ENCODE data around the gene GALNT2.

The GALNT2 gene

GRCh38 chr1:230090194-230090711 lies 23.2 kb downstream of the GALNT2 start:
- FAIRE-seq (no peak), DNase-seq (ENCODE audit: low spot score) (peak; percentile 53)

GRCh38 chr1:230091473-230092231 lies 24.6 kb downstream of the GALNT2 start:
- FAIRE-seq (no peak), DNase-seq (ENCODE audit: low spot score) (no peak)

- FAIRE-seq = no peak
Observed at GRCh38 chr1:230094746-230095145, 27.7 kb downstream of the GALNT2 start.

GRCh38 chr1:230095938-230096337 lies 28.9 kb downstream of the GALNT2 start:
- DNase-seq (ENCODE audit: low spot score) = no peak
- FAIRE-seq = no peak

More at GRCh38 chr1:230094746-230095145, 27.7 kb downstream of the GALNT2 start:
- no peak for DNase-seq (ENCODE audit: low spot score)

DNA sequence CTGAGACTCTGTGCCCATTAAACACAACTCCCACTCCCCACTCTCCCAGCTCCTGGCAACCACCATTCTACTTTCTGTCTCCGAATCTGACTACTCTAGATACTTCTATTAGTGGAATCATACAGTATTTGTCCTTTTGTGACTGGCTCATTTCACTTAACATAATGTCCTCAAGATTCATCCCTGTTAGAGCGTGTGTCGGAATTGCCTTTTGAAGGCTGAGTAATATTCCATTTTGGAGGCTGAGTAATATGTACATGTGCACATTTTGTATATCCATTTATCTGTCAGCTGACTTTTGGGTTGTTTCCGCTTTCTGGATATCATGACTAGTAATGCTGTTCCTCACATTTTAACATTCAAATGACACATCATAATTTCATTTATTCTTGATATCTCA lies 30.3 kb downstream of the GALNT2 start:
- FAIRE-seq (no peak), DNase-seq (ENCODE audit: low spot score) (no peak)

DNA sequence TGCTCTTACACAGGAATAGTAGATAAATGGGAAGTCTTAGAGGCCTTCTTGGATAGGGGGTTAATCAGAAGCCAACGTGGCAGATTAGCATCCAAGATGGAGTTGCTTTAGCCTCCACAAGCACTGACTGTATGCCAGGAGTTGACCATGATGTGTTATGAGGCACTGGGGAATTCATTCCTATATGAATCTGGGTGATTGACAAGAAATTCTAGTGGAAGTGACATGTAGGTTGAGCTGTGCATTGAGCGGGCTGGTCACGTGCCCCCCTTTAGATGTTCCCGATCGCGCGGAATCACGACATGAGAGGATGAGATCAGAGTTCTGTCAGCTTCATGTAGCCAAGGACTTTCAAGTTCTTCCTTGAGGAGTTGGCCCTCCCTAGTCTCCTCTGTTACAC lies 31.7 kb downstream of the GALNT2 start:
- DNase-seq (ENCODE audit: low spot score) = no peak
- no peak for FAIRE-seq

DNA sequence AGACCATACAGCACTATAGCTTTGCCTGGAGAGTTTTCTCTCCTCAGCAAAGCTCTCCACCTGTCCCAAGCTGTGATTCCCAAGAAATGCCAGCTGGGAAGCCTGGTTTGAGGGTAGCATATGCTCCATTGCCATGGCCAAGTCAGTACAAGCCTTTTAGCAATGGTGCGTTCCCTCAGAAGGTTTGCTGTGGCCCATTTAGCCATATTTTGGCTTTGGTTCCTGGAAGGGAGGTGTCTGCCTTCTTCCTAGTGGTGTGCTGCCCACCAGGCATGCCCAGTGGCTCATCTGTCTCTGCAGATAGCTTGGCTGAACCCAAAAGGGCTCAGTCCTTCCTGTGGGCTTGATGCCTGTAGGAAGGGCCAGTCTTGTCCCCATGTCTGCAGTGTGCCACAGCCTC lies 32.4 kb downstream of the GALNT2 start:
- no peak for DNase-seq (ENCODE audit: low spot score)
- no peak for FAIRE-seq

GRCh38 chr1:230100932-230101331 lies 33.9 kb downstream of the GALNT2 start:
- FAIRE-seq (no peak), DNase-seq (ENCODE audit: low spot score) (no peak)

DNA sequence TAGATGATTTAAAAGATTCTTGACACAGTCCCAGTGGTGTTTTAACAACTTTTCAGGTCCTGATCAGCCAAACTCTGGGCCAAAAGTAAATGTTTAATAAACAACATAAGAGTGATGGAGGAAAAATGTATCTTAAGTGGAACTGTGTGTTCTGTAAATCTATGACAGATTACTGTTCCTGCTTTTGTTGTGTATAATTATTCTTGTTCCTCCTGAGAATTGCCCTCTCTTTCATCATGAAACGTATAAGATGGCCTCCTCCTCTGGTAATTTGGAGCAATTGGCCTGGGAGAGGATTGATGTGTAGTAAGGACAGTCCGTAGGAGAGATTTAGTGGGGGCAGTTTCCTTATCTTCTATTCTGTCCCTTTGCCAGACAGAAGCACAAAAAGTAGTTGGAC lies 34.5 kb downstream of the GALNT2 start:
- no peak for DNase-seq (ENCODE audit: low spot score)
- no peak for FAIRE-seq

- DNase-seq (ENCODE audit: low spot score) (no peak), FAIRE-seq (no peak)
Observed at GRCh38 chr1:230102046-230102445, 35.0 kb downstream of the GALNT2 start.

DNA sequence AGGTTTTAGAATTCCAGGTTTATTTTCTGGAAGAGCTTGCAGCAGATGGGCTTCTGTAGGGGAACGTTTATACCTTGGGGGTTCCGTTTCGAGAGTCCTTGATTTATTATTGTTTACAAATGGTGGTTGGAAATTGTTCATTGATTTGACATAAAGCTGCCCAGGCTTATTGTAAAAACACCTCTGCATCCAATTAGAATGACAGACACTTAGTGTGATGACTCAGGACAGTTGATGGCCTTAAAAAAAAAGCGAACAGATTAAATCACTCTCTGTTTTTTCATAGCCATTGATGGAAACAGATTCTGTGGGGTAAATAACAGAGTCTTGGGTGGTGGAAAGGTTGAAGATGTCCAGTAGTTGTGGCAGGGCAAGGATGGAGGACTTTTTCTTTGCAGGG lies 35.4 kb downstream of the GALNT2 start:
- no peak for FAIRE-seq
- no peak for DNase-seq (ENCODE audit: low spot score)

DNA sequence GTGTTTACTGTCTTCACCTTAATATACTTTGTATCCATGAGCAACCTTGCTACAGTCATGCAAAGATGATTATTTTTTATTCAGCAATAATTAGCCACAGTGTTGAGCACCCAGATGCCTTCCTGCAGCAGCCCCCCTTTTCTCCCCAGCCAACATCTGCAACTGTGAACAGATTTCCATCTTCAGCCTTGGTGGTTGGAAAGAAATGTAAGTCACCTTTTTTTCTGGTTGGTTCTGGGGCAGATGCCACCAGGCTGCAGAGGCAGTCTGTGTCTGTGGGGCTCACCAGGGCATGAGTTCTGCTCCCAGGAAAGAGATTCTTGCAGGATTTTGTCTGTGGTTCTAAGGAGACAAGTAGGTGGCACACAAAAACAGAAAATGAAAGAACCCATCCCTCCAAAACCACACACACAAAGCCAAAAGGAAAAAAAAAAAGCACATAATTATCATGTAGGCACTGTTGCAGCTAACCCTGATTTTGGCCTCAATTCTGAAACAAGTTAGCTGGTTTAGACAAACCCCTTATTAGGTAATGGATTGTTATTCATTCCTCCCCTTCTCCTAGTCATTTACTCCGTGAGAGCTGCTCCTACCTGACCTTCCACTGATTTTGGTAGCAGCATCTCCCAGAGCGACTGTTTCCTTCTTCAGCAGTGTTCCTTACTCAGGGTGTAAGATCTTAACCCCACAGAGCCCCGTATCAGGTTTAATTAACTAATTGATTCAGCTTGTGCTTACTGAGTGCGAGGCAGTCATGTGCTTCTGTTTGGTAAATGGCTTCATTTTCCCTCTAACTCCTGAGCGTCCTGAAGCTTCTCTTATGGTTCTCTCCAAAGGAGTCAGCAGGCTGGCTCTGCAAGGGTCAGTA lies 36.5 kb downstream of the GALNT2 start:
- FAIRE-seq = no peak
- DNase-seq (ENCODE audit: low spot score) = no peak

DNA sequence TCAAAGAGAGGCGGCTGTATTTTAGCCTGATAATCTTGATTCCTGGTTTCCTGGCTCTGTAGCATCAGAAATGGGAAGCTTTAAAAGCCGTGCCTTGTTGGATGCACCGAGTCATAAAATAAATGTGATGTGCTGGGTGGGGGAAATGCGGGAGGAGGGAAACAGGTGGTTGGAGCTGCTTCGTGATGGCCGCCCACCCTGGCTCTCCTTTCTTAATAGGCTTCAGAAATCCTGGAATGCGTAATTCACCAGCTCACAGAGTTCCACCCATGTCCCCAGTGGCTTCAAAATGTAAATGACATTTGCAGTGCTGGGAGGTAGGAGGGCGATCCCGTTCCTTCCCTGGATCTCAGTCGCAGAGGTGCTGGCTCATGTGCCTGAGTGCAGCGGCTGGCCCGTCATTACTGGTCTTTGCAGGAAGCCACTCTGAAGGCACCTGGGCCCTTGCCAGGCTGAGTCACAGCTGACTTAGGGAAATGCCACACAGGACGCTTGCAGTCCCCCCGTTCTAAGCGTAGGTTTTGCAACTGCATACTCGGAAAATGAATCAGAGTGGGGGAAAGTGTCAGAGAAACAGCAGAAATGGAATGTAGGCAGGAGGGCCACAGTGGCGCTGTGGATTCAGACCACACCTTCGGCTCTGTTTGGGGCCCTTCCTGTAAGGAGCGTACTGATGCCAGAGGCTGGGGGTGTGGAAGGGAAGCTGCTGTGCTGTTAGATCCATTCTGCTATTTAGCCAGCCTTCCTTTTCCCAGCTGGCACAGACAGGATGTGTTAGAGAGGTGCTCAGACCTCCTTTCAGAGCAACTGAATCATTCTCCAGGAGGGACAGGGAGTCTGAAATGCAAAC lies 37.6 kb downstream of the GALNT2 start:
- DNase-seq (ENCODE audit: low spot score) = peak; percentile 94
- no peak for FAIRE-seq

- no peak for FAIRE-seq
- DNase-seq (ENCODE audit: low spot score) = no peak
Observed at GRCh38 chr1:230105245-230105753, 38.3 kb downstream of the GALNT2 start.

DNA sequence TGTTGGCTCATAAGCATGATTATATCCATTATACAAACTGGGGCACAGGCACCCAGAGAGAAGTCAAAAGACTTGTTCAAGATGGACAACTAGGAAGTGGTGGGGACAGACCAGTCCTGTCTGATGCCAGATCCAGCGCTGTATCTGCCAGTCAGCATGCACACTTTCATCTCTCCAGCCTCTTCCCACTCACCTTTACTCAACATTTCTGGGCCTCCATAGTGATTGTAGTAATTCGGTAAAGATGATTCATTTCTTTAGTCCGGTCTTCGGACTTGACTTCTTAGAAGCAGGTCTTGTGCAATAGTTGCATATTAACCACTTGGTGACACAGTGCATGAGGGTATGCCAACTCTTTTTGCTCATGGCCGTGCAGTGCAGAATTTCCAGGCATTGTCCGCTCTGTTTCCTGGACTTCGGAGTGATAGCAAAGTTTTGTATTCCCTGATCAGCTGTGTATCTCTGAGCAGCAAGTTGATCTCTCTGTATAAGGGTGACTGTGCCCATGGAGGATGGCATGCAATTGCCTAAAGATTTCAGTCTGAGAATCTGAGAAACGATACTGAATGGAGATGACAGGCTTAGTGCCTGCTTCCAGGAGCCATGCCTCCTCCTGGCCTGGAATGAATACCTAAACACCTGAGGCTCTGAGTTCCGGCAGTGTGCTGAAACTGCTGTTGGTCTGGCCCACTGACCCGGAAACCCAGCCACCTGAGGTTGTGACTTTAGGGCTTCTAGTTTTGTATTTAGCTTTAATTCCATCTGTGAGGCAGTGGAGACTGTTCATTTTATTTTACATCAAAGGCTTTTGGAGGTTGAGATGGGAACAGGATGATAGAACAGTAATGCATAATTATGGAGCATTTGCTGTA lies 39.0 kb downstream of the GALNT2 start:
- no peak for FAIRE-seq
- DNase-seq (ENCODE audit: low spot score) = peak; percentile 44

DNA sequence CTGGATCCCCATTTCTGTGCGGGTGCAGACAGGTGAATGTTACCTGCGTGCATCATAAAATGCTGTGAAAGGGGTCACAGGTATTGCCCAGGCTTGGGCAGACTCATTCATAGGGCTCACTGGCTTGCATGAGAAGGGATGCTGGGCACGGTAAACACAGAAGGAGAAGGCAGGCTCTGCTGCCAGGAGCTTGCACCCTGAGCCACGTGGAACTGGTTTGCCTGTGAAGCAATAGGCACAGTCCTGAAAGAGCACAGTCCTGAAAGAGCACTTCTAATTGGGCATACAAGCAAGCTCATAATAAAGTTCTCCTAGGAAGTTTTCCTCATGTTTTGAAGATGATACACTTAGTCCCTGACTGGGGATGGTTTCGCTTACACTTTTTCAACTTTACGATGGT lies 40.9 kb downstream of the GALNT2 start:
- no peak for FAIRE-seq
- DNase-seq (ENCODE audit: low spot score) = no peak

- FAIRE-seq (no peak), DNase-seq (ENCODE audit: low spot score) (no peak)
Observed at GRCh38 chr1:230108580-230108979, 41.5 kb downstream of the GALNT2 start.

GRCh38 chr1:230109066-230109465 lies 42.0 kb downstream of the GALNT2 start:
- DNase-seq (ENCODE audit: low spot score) (no peak), FAIRE-seq (no peak)

- DNase-seq (ENCODE audit: low spot score) (no peak), FAIRE-seq (no peak)
Observed at GRCh38 chr1:230109895-230110667, 43.0 kb downstream of the GALNT2 start.

Data from urothelium cell line (cell line).